Upper lobe of left lung (tissue), 4 donors: Measurements from ENCODE around the gene SLC35F2.

Source experiments
- EP300 ChIP-seq, 4 donors: sonication (generic); formaldehyde crosslinking; IDR thresholded peaks; one replicate each; pipeline ENCODE4 v1.5.1; 2017; ENCODE audit warnings: antibody characterized with exemption in 4 of 4, control low read depth in 2 of 4
- POLR2A ChIP-seq, 4 donors: fragments of 450-650 bp; IDR thresholded peaks; one replicate each; pipeline ENCODE4 v1.5.1; 2016 to 2017; ENCODE audit warnings: antibody characterized with exemption in 4 of 4, mild to moderate bottlenecking in 2 of 4

DNA sequence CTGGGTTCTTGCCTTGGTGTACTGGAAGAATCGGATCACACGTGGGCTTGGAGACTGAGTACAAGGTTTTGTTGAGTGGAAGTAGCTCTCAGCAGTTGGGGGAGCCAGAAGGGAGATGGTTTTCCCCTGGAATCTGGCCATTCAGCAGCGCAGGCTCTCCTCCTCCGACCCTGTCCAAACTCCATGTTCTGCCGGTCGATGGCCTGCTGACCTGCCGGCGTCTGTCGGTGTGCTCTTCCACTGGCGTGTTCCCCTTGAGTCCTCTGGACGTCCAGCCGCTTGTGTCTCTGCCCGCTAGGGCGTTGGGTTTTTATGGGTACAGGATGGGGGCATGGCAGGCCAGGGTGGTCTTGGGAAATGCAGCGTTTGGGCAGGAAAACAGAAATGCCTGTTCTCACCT is 108.3 kb downstream of the SLC35F2 start:
- no peak for TF ChIP-seq POLR2A (IDR thresholded peaks at IDR 0.05)
- no peak for TF ChIP-seq EP300 (IDR thresholded peaks at IDR 0.05)
